HG03469 (cell line): ENCODE data around the gene DIPK1C.

Experiments used
- ATAC-seq: cut with Tn5 transposase; IDR thresholded peaks from one replicate; pipeline ENCODE4 v1.9.1; 2021; ENCODE audit warnings: mild to moderate bottlenecking, moderate library complexity, moderate number of reproducible peaks; ENCODE audit not compliant: unreplicated experiment

The DIPK1C gene

GRCh38 chr18:74453642-74454198 lies 3.4 kb downstream of the DIPK1C start:
- no peak for ATAC-seq

- no peak for ATAC-seq
Measured at GRCh38 chr18:74453016-74453566, 4.0 kb downstream of the DIPK1C start.

- ATAC-seq = no peak
Measured at GRCh38 chr18:74451148-74451547, 6.0 kb downstream of the DIPK1C start.

- ATAC-seq = no peak
Measured at GRCh38 chr18:74450626-74451025, 6.5 kb downstream of the DIPK1C start.

GRCh38 chr18:74447404-74448152 lies 9.5 kb downstream of the DIPK1C start:
- no peak for ATAC-seq

- ATAC-seq = no peak
Measured at GRCh38 chr18:74446631-74447403, 10.3 kb downstream of the DIPK1C start.

GRCh38 chr18:74446178-74446577 lies 10.9 kb downstream of the DIPK1C start:
- no peak for ATAC-seq

- ATAC-seq = no peak
Measured at GRCh38 chr18:74445585-74445984, 11.5 kb downstream of the DIPK1C start.

GRCh38 chr18:74444104-74444503 lies 13.0 kb downstream of the DIPK1C start:
- ATAC-seq = no peak

- ATAC-seq = no peak
Measured at GRCh38 chr18:74440808-74441427, 16.2 kb downstream of the DIPK1C start.

- no peak for ATAC-seq
Measured at GRCh38 chr18:74438091-74438490, 19.0 kb downstream of the DIPK1C start.

GRCh38 chr18:74436158-74436769 lies 20.8 kb downstream of the DIPK1C start:
- no peak for ATAC-seq

GRCh38 chr18:74435740-74436139 lies 21.4 kb downstream of the DIPK1C start:
- ATAC-seq = no peak

GRCh38 chr18:74434466-74434865 lies 22.6 kb downstream of the DIPK1C start:
- ATAC-seq = no peak

- no peak for ATAC-seq
Measured at GRCh38 chr18:74430806-74431571, 26.1 kb downstream of the DIPK1C start.

- ATAC-seq = no peak
Measured at GRCh38 chr18:74430231-74430630, 26.9 kb downstream of the DIPK1C start.

- ATAC-seq = no peak
Measured at GRCh38 chr18:74429096-74429495, 28.0 kb downstream of the DIPK1C start.

- no peak for ATAC-seq
Measured at GRCh38 chr18:74427442-74428112, 29.5 kb downstream of the DIPK1C start.

GRCh38 chr18:74425876-74426275 lies 31.2 kb downstream of the DIPK1C start:
- ATAC-seq = no peak
